ENCODE results near the gene GJD4. TPM values are rescaled to one million over a fixed set of nuclear protein-coding genes. Genes with fewer than 3 reads are reported as not detected.

The GJD4 gene
- total RNA-seq, 1 donor from 2014 or later = not detected

GRCh38 chr10:35573796-35574195 lies 31.3 kb upstream of the GJD4 start:
- intact Hi-C loops (cut with micrococcal nuclease) = no loop called here
- H3K36me3 Mint-ChIP-seq (ENCODE audit: low read depth) = peaks cover 46% of the 10 kb centered on the region

DNA sequence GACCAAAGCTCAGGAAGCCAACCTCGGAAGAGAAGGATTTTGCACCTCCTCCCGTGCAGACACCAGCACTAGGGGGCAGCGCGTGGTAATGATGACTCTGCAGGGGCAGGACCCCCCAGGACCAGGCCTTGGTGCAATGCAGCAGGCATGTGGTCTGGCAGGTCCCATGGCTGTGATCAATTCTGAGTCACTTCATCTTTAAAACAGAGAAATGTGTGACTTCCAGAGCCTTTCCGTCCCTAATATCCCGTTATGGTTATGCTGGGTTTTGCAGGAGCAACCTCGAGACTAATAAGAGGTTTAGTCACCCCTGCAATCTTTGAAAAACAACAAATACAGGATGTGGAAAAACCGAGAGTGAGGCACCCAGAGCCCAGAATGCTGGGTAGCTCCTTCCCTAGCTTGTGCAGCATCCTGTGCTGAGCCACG lies 30.2 kb upstream of the GJD4 start:
- no peak overlapping the region for H3K4me3 Mint-ChIP-seq
- H3K9me3 Mint-ChIP-seq = no peaks in the 10 kb centered on the region
- no peak for TF ChIP-seq CTCF (IDR thresholded peaks at IDR 0.05)
- no peak for ATAC-seq (ENCODE audit: low read depth)
- ChIA-PET CTCF (interaction anchor here (2.2 kb wide), 1 partner anchor 11 kb away, joined by 5 read pairs; no protein-coding TSS in a partner anchor), POLR2A (no interaction called here)
- H3K27me3 Mint-ChIP-seq = no peaks in the 10 kb centered on the region
- H3K36me3 Mint-ChIP-seq (ENCODE audit: low read depth) = peaks cover 34% of the 10 kb centered on the region
- no peak for DNase-seq
- H3K4me1 Mint-ChIP-seq = no peaks in the 10 kb centered on the region
- H3K27ac Mint-ChIP-seq = no peak overlapping the region
- intact Hi-C loops (cut with micrococcal nuclease) = no loop called here

More at GRCh38 chr10:35573796-35574195, 31.3 kb upstream of the GJD4 start:
- DNase-seq (no peak), ATAC-seq (ENCODE audit: low read depth) (no peak)
- no peaks in the 10 kb centered on the region for H3K9me3 Mint-ChIP-seq
- H3K27ac Mint-ChIP-seq = no peak overlapping the region
- no peaks in the 10 kb centered on the region for H3K27me3 Mint-ChIP-seq
- ChIA-PET POLR2A (no interaction called here), CTCF (interaction anchor here (2.2 kb wide), 1 partner anchor 10 kb away, joined by 5 read pairs; no protein-coding TSS in a partner anchor)
- no peaks in the 10 kb centered on the region for H3K4me1 Mint-ChIP-seq
- no peak overlapping the region for H3K4me3 Mint-ChIP-seq
- no peak for TF ChIP-seq CTCF (IDR thresholded peaks at IDR 0.05)

DNA sequence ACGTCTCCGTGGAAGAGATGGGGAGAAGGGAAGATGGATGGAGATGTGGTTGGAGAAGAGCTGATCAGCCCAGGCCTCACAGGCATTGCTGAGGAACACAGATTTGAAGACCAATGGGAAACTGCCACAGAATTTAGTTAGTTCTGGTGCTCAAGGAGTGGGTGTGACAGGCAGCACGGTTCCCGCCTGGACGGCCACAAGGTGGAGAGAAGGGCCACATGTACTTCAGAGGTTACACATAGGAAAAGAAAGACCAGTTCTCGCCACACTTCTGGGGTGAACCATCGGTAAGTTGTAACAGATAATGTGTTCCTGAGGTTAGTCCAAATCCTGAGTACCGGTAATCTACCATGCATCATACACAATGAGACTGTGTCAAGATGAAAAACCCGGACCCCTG lies 29.5 kb upstream of the GJD4 start:
- CTCF ChIA-PET = interaction anchor here (2.2 kb wide), 1 partner anchor 12 kb away, joined by 5 read pairs; no protein-coding TSS in a partner anchor
- Mint-ChIP-seq H3K9me3 (no peaks in the 10 kb centered on the region), H3K4me1 (no peaks in the 10 kb centered on the region), H3K27me3 (no peaks in the 10 kb centered on the region), H3K4me3 (no peak overlapping the region), H3K27ac (no peak overlapping the region), H3K36me3 (ENCODE audit: low read depth) (peaks cover 29% of the 10 kb centered on the region)
- no peak for TF ChIP-seq CTCF (IDR thresholded peaks at IDR 0.05)
- DNase-seq = no peak
- POLR2A ChIA-PET = no interaction called here
- ATAC-seq (ENCODE audit: low read depth) = no peak
- intact Hi-C loops (cut with micrococcal nuclease) = no loop called here

DNA sequence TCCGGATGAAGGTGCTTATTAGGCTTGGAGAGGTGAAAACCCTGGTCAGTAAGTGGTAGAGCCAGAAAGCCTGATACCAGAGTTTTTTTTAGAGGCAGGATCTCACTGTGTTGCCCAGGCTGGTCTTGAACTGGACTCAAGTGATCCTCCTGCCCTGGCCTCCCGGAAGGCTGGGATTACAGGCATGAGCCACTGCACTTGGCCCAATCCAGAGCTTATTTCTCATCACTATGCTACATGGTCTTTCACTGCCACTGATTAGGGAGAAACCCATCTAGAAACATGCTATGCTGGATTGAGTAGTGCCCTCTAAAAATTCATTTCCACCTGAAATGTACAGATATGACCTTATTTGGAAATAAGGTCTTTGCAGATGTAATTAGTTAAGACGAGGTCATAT lies 28.4 kb upstream of the GJD4 start:
- no peak for TF ChIP-seq CTCF (IDR thresholded peaks at IDR 0.05)
- Mint-ChIP-seq H3K27me3 (no peaks in the 10 kb centered on the region), H3K9me3 (no peaks in the 10 kb centered on the region), H3K36me3 (ENCODE audit: low read depth) (peaks cover 22% of the 10 kb centered on the region), H3K27ac (no peak overlapping the region), H3K4me1 (no peaks in the 10 kb centered on the region), H3K4me3 (no peak overlapping the region)
- ATAC-seq (ENCODE audit: low read depth) (no peak), DNase-seq (no peak)
- intact Hi-C loops (cut with micrococcal nuclease) = no loop called here
- POLR2A ChIA-PET = no interaction called here
- CTCF ChIA-PET = no interaction called here

- Mint-ChIP-seq H3K27me3 (no peaks in the 10 kb centered on the region), H3K36me3 (ENCODE audit: low read depth) (peaks cover 14% of the 10 kb centered on the region)
- no peak for TF ChIP-seq CTCF (IDR thresholded peaks at IDR 0.05)
These were observed 27.1 kb upstream of the GJD4 start for GRCh38 chr10:35577926-35578617.

More at GRCh38 chr10:35577926-35578617, 27.1 kb upstream of the GJD4 start:
- ATAC-seq (ENCODE audit: low read depth) (no peak), DNase-seq (no peak)
- H3K4me3 Mint-ChIP-seq = no peak overlapping the region
- no peaks in the 10 kb centered on the region for H3K9me3 Mint-ChIP-seq
- no peaks in the 10 kb centered on the region for H3K4me1 Mint-ChIP-seq
- POLR2A ChIA-PET = no interaction called here
- intact Hi-C loops (cut with micrococcal nuclease) = no loop called here
- CTCF ChIA-PET = no interaction called here
- H3K27ac Mint-ChIP-seq = no peak overlapping the region

Data from activated B cell treated with CpG ODN at 0.5 μM for 24 hours (primary cell).